Measurements from ENCODE around the gene PSMD1. TPM values are rescaled to one million over a fixed set of nuclear protein-coding genes. Genes with fewer than 3 reads are reported as not detected.

The PSMD1 gene
- total and polyA plus RNA-seq, 8 donors: 13.4 to 35.6 (median 25.1) TPM

DNA sequence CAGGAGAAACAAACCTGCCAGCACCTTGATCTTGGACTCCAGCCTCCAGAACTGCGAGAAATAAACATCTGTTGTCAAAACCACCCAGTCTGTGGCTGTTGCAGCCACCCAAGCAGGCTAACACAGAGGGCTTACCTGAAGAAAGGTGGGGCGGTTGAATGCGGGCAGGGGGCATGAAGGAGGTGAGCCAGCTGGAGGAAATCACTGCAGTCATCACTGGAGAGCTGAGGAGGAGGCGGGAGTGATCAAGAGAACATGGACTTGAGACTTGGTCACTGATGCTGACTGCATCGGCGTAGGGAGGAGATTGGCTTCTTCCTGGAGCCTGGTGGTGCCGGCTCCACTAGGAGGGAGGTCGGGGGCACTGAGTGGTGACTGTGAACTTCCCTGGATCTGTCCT lies 127.2 kb downstream of the PSMD1 start:
- Histone ChIP-seq H3K9me3 (no peaks in the 10 kb centered on the region), H3K4me1 (no peaks in the 10 kb centered on the region), H3K4me3 (no peak overlapping the region), H3K36me3 (no peaks in the 10 kb centered on the region), H3K27ac (no peak overlapping the region), H3K27me3 (no peaks in the 10 kb centered on the region)
- TF ChIP-seq, protein P1, sequence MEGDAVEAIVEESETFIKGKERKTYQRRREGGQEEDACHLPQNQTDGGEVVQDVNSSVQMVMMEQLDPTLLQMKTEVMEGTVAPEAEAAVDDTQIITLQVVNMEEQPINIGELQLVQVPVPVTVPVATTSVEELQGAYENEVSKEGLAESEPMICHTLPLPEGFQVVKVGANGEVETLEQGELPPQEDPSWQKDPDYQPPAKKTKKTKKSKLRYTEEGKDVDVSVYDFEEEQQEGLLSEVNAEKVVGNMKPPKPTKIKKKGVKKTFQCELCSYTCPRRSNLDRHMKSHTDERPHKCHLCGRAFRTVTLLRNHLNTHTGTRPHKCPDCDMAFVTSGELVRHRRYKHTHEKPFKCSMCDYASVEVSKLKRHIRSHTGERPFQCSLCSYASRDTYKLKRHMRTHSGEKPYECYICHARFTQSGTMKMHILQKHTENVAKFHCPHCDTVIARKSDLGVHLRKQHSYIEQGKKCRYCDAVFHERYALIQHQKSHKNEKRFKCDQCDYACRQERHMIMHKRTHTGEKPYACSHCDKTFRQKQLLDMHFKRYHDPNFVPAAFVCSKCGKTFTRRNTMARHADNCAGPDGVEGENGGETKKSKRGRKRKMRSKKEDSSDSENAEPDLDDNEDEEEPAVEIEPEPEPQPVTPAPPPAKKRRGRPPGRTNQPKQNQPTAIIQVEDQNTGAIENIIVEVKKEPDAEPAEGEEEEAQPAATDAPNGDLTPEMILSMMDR (IDR thresholded peaks at IDR 0.05): no peak
- FAIRE-seq (no peak), DNase-seq (peak in 1 of 6 donors; percentile 13), ATAC-seq (no peak)
- intact Hi-C loops (cut with DNase I): no loop called here
- WGBS, 2 donors: 89 to 90% methylated on average over 8 of the region's 8 CpGs

DNA sequence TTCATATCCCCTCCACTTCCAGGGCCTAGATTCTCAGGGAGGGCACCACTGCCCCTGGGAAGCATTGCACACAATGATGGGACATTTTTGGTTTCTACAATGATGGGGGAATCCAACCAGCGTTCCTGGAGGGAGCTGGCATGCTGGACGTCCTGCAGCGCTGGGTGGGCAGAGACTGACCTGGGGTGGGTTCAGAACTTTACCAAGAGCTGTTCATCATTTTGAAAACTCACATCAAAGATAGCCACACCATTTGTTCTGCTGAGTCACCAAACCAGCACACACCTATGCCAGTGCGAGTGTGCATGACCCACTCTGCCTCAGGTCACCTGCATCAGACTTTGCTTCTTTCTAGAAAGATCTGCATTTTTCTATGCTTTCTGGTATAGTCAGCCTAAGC lies 127.7 kb downstream of the PSMD1 start:
- Histone ChIP-seq H3K4me1 (no peaks in the 10 kb centered on the region), H3K27ac (no peak overlapping the region), H3K9me3 (no peaks in the 10 kb centered on the region), H3K36me3 (no peaks in the 10 kb centered on the region), H3K4me3 (no peak overlapping the region), H3K27me3 (no peaks in the 10 kb centered on the region)
- TF ChIP-seq, protein P1 (IDR thresholded peaks at IDR 0.05): no peak
- ATAC-seq (no peak), DNase-seq (no peak), FAIRE-seq (no peak)
- intact Hi-C loops (cut with DNase I): no loop called here
- WGBS, 2 donors: 94 to 96% methylated on average over 4 of the region's 4 CpGs

DNA sequence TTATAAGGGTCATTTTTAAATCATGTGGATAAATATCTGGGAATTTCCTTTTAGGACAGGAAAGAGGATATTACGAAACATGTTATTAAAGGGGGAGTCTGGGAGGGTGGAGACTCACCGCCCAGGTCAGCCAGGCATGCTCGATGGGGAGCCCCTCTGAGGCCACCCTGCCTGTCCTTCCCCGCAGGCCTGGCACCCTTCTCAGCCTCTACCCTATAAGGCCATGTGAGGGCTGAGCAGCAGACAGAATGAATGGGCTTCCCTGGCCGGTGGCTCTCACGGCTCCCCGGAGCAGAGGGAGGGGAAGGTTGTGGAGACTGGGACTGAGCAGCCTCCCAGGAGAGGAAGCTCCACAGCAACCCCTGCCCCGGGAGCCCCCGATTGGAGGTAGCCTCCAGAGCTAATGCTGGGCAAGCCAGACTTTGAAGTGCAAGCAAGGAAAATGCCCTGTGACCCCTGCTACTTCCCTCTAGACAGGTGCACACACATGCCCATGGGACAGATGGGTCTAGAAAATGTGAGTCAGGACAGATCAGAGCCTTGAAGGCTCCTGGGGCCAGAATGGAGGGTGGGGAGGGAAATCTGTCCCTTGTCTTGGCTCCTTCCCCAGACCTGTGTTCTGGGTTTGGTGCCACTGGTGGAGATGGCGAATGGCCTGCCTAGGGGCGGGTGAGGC lies 128.5 kb downstream of the PSMD1 start:
- no peaks in the 10 kb centered on the region for H3K9me3 ChIP-seq
- peak in 1 of 6 donors; percentile 13 for DNase-seq
- no peaks in the 10 kb centered on the region for H3K4me1 ChIP-seq
- intact Hi-C loops (cut with DNase I): no loop called here
- no peaks in the 10 kb centered on the region for H3K27me3 ChIP-seq
- FAIRE-seq: no peak
- no peak overlapping the region for H3K27ac ChIP-seq
- H3K36me3 ChIP-seq: no peaks in the 10 kb centered on the region
- 79 to 80% methylated on average over 10 to 11 of the region's 11 CpGs for WGBS, 2 donors
- ATAC-seq: no peak
- TF ChIP-seq, protein P1 (IDR thresholded peaks at IDR 0.05): no peak
- no peak overlapping the region for H3K4me3 ChIP-seq

DNA sequence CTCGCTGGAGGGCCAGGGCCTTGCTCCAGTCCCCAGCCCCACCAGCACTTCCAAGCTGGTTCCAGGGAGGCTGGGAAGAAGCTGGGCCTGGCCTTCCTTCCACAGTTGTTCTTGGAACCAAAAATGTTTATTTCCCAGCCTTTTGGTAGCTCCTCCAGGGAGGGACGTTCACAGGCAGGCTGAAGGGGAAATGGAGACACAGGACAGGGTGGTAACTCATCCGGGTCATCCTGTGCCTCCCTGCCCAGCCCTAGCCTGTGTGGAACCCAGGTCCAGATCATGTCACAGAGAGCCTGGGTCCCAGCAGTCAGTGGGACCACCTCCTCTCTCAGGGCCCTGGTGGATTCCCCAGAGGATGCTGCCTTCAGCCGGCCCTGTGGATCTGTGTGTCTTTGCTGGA lies 129.2 kb downstream of the PSMD1 start:
- no peaks in the 10 kb centered on the region for H3K9me3 ChIP-seq
- FAIRE-seq (no peak), DNase-seq (peak in 1 of 6 donors; percentile 8), ATAC-seq (no peak)
- TF ChIP-seq, protein P1 (IDR thresholded peaks at IDR 0.05): no peak
- 64 to 90% methylated on average over 2 to 4 of the region's 4 CpGs for WGBS, 2 donors
- peaks cover 0 to 6% (median 0%) of the 10 kb centered on the region in 3 donors for H3K4me1 ChIP-seq
- H3K27me3 ChIP-seq: no peaks in the 10 kb centered on the region
- no peak overlapping the region for H3K27ac ChIP-seq
- H3K4me3 ChIP-seq: no peak overlapping the region
- no peaks in the 10 kb centered on the region for H3K36me3 ChIP-seq
- intact Hi-C loops (cut with DNase I): no loop called here

DNA sequence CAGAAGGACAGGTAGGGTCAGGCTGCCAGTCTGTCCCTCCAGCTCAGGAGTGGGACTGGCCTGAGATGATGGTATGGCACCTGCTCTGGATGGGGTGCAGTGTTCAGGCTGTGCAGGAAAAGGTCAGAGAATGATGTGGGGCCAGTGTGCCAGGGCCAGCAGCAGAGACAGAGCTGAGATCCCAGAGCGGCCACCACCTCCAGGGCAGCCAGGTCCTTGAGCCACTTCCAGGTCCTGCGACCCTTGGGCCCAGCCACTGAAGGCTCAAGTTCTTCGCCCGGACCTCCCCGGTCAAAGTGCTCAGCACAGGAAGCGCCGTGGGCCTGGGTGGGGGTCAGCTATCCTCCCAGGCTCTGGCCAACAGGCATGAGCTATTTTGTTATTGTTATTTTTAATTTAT lies 129.7 kb downstream of the PSMD1 start:
- FAIRE-seq (no peak), ATAC-seq (no peak), DNase-seq (peak in 1 of 6 donors; percentile 8)
- no peaks in the 10 kb centered on the region for H3K36me3 ChIP-seq
- TF ChIP-seq, protein P1 (IDR thresholded peaks at IDR 0.05): no peak
- H3K4me1 ChIP-seq: peaks cover 0 to 10% (median 0%) of the 10 kb centered on the region in 3 donors
- 84 to 89% methylated on average over 7 of the region's 7 CpGs for WGBS, 2 donors
- H3K27ac ChIP-seq: no peak overlapping the region
- no peak overlapping the region for H3K4me3 ChIP-seq
- intact Hi-C loops (cut with DNase I): no loop called here
- H3K9me3 ChIP-seq: no peaks in the 10 kb centered on the region
- H3K27me3 ChIP-seq: no peaks in the 10 kb centered on the region

Measured in pancreas (tissue), 10 donors.